HEK293 (cell line): ENCODE results near the gene FHL2.
A peak's percentile ranks its signal among the peaks of the same experiment; 100 is the strongest.

ENCODE experiments used
- CTCF ChIA-PET: fragments of 350-600 bp; formaldehyde crosslinking; extraction: SDS; loops from one replicate; lab custom pipeline; 2021; ENCODE audit warnings: antibody characterized with exemption; lab: Yijun Ruan, JAX
- POLR2A ChIA-PET: fragments of 300-600 bp; formaldehyde crosslinking; extraction: SDS; loops from one replicate; lab custom pipeline; 2020; ENCODE audit warnings: antibody characterized with exemption, inconsistent platforms; lab: Yijun Ruan, JAX
- H3K27ac ChIP-seq: fragments of 200-500 bp; sonication (Bioruptor generic); 2 replicates; pipeline ENCODE4 v1.5.1; 2014; ENCODE audit warnings: low read depth, low read length, control low read depth, inconsistent platforms; ENCODE audit errors: extremely low read depth
- H3K36me3 ChIP-seq, 2 experiments: fragments of 200-500 bp in 1 of 2; sonication (Bioruptor generic) in 1 of 2; 1 replicate in 1 of 2; 2 replicates in 1 of 2; pipeline ENCODE4 v1.5.1; 2014 to 2017; ENCODE audit warnings: inconsistent platforms in 2 of 2, low read length in 2 of 2; ENCODE audit not compliant: control insufficient read depth in 2 of 2, insufficient read depth in 1 of 2
- H3K4me1 ChIP-seq: fragments of 200-500 bp; sonication (Bioruptor generic); 2 replicates; pipeline ENCODE4 v1.5.1; 2014; ENCODE audit warnings: mild to moderate bottlenecking, low read length, inconsistent platforms; ENCODE audit not compliant: control insufficient read depth, insufficient read depth
- H3K4me3 ChIP-seq: 2 replicates; pipeline ENCODE4 v1.5.1; 2011; ENCODE audit warnings: low read depth, mild to moderate bottlenecking, control low read depth, low read length, moderate library complexity
- H3K9me3 ChIP-seq: fragments of 200-500 bp; sonication (Bioruptor generic); 2 replicates; pipeline ENCODE4 v1.5.1; 2014; ENCODE audit warnings: low read depth, low read length, inconsistent platforms; ENCODE audit not compliant: control insufficient read depth, insufficient read depth
- BCL11A ChIP-seq: fragments of 450-650 bp; formaldehyde crosslinking; IDR thresholded peaks from 2 replicates; pipeline ENCODE4 v1.5.1; 2016; ENCODE audit warnings: low read depth, missing biosample characterization, missing genetic modification characterization
- FEZF1 ChIP-seq: fragments of 450-650 bp; formaldehyde crosslinking; IDR thresholded peaks from 2 replicates; pipeline ENCODE4 v1.5.1; 2016; ENCODE audit warnings: missing biosample characterization, missing genetic modification characterization
- GLI2 ChIP-seq: fragments of 450-650 bp; formaldehyde crosslinking; IDR thresholded peaks from 2 replicates; pipeline ENCODE4; 2017; ENCODE audit warnings: missing biosample characterization, missing genetic modification characterization, low read depth, borderline replicate concordance
- KLF1 ChIP-seq: fragments of 450-650 bp; formaldehyde crosslinking; IDR thresholded peaks from 2 replicates; pipeline ENCODE4 v1.5.1; 2016; ENCODE audit warnings: missing biosample characterization, missing genetic modification characterization
- KLF10 ChIP-seq: fragments of 450-650 bp; IDR thresholded peaks from 2 replicates; pipeline ENCODE4 v1.5.1; 2018; ENCODE audit warnings: missing biosample characterization, mild to moderate bottlenecking, missing genetic modification characterization
- KLF8 ChIP-seq: fragments of 450-650 bp; formaldehyde crosslinking; IDR thresholded peaks from 2 replicates; pipeline ENCODE4 v1.5.1; 2016; ENCODE audit warnings: missing biosample characterization, missing genetic modification characterization
- SCRT2 ChIP-seq: fragments of 450-650 bp; formaldehyde crosslinking; IDR thresholded peaks from 2 replicates; pipeline ENCODE4 v1.5.1; 2016; ENCODE audit warnings: missing biosample characterization, missing genetic modification characterization
- SP2 ChIP-seq: fragments of 450-650 bp; formaldehyde crosslinking; IDR thresholded peaks from 2 replicates; pipeline ENCODE4 v1.5.1; 2016; ENCODE audit warnings: missing biosample characterization, missing genetic modification characterization
- ZBTB17 ChIP-seq: fragments of 450-650 bp; formaldehyde crosslinking; IDR thresholded peaks from 2 replicates; pipeline ENCODE4 v1.5.1; 2016; ENCODE audit warnings: missing biosample characterization, missing genetic modification characterization
- ZIC2 ChIP-seq: fragments of 450-650 bp; formaldehyde crosslinking; IDR thresholded peaks from 2 replicates; pipeline ENCODE4 v1.5.1; 2016; ENCODE audit warnings: missing biosample characterization, missing genetic modification characterization
- ZNF138 ChIP-seq: fragments of 450-650 bp; formaldehyde crosslinking; IDR thresholded peaks from 2 replicates; pipeline ENCODE4 v1.5.1; 2016; ENCODE audit warnings: missing biosample characterization, missing genetic modification characterization, borderline replicate concordance
- ZNF211 ChIP-seq: fragments of 450-650 bp; formaldehyde crosslinking; IDR thresholded peaks from 2 replicates; pipeline ENCODE4 v1.5.1; 2016; ENCODE audit warnings: low read depth, missing biosample characterization, missing genetic modification characterization
- ZNF214 ChIP-seq: fragments of 450-650 bp; formaldehyde crosslinking; IDR thresholded peaks from 2 replicates; pipeline ENCODE4 v1.5.1; 2017; ENCODE audit warnings: missing biosample characterization, mild to moderate bottlenecking, missing genetic modification characterization, borderline replicate concordance
- ZNF311 ChIP-seq: fragments of 450-650 bp; formaldehyde crosslinking; IDR thresholded peaks from 2 replicates; pipeline ENCODE4 v1.5.1; 2017; ENCODE audit warnings: missing biosample characterization, missing genetic modification characterization, borderline replicate concordance
- ZNF501 ChIP-seq: fragments of 450-650 bp; formaldehyde crosslinking; IDR thresholded peaks from 2 replicates; pipeline ENCODE4 v1.5.1; 2016; ENCODE audit warnings: missing biosample characterization, missing genetic modification characterization
- ZNF514 ChIP-seq: fragments of 450-650 bp; formaldehyde crosslinking; IDR thresholded peaks from 2 replicates; pipeline ENCODE4 v1.5.1; 2016; ENCODE audit warnings: missing biosample characterization, missing genetic modification characterization
- ZNF530 ChIP-seq: fragments of 450-650 bp; formaldehyde crosslinking; IDR thresholded peaks from 2 replicates; pipeline ENCODE4 v1.5.1; 2016; ENCODE audit warnings: low read depth, missing biosample characterization, missing genetic modification characterization
- ZNF623 ChIP-seq: fragments of 450-650 bp; formaldehyde crosslinking; IDR thresholded peaks from 2 replicates; pipeline ENCODE4 v1.5.1; 2016; ENCODE audit warnings: missing biosample characterization, missing genetic modification characterization
- ZNF629 ChIP-seq: fragments of 450-650 bp; formaldehyde crosslinking; IDR thresholded peaks from 2 replicates; pipeline ENCODE4 v1.5.1; 2017; ENCODE audit warnings: missing biosample characterization, missing genetic modification characterization
- ZNF701 ChIP-seq: fragments of 450-650 bp; formaldehyde crosslinking; IDR thresholded peaks from 2 replicates; pipeline ENCODE4 v1.5.1; 2016; ENCODE audit warnings: missing biosample characterization, missing genetic modification characterization
- ZNF830 ChIP-seq: fragments of 450-650 bp; IDR thresholded peaks from 2 replicates; pipeline ENCODE4 v1.5.0; 2018; ENCODE audit warnings: missing biosample characterization, missing genetic modification characterization, low read depth, mild to moderate bottlenecking, moderate library complexity
- ZNF837 ChIP-seq: fragments of 450-650 bp; formaldehyde crosslinking; IDR thresholded peaks from 2 replicates; pipeline ENCODE4 v1.5.1; 2016; ENCODE audit warnings: missing biosample characterization, missing genetic modification characterization
- ZNF843 ChIP-seq: fragments of 450-650 bp; formaldehyde crosslinking; IDR thresholded peaks from 2 replicates; pipeline ENCODE4 v1.5.1; 2016; ENCODE audit warnings: missing biosample characterization, missing genetic modification characterization
- TF ChIP-seq, protein P1 (sequence below): fragments of 450-650 bp; IDR thresholded peaks from 2 replicates; pipeline ENCODE4 v1.5.1; 2018; ENCODE audit warnings: missing biosample characterization, missing genetic modification characterization
- TF ChIP-seq, protein P2 (sequence below): fragments of 450-650 bp; formaldehyde crosslinking; IDR thresholded peaks from 2 replicates; pipeline ENCODE4 v1.5.1; 2017; ENCODE audit warnings: missing biosample characterization, missing genetic modification characterization
- TF ChIP-seq, protein P3 (sequence below): fragments of 450-650 bp; formaldehyde crosslinking; IDR thresholded peaks from 2 replicates; pipeline ENCODE4 v1.5.1; 2016; ENCODE audit warnings: missing biosample characterization, missing genetic modification characterization
- TF ChIP-seq, protein P4 (sequence below): IDR thresholded peaks from 2 replicates; pipeline ENCODE4 v1.6.1; 2011; ENCODE audit warnings: mild to moderate bottlenecking, low read depth, low read length, borderline replicate concordance

The FHL2 gene

DNA sequence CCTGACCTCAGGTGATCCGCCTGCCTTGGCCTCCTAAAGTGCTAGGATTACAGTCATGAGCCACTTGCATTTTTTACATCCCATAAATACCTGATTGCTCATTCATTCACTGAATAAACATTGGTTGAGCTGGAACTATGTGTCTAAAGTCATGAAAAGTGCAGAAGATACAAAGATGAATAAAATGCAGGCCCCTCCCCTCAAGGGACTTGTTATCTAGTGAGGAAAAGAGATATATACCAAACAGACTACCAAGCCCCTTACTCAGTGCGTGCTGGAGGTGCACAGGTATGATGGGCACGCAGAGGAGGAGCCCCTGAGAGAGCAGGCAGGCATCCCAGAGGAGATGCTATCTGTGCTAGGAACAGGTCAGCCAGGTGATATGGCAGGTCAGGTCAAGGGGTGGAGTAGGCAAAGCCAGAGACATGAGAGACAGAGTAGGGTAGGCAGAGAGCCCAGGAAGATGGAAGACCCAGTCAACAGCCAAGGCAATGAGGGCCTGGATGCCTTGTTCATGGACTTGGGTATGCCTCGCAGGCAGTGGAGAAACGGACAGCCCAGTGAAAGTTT is 7.7 kb downstream of the FHL2 start:
- TF ChIP-seq FEZF1 (tag by site-specific recombination): peak; percentile 56
- TF ChIP-seq BCL11A: no peak
- H3K4me3 ChIP-seq: no peak overlapping the region
- CTCF ChIA-PET: interaction anchor here (0.6 to 1.3 kb wide), 3 partner anchors 13 to 806 kb away, joined by 3 to 5 read pairs (median 4); no protein-coding TSS in a partner anchor
- H3K27ac ChIP-seq: no peak overlapping the region
- H3K4me1 ChIP-seq: peaks cover 8% of the 10 kb centered on the region
- POLR2A ChIA-PET: interaction anchor here (0.8 to 3.2 kb wide), 2 partner anchors 8 to 13 kb away, joined by 3 to 9 read pairs; partner anchors contain the start of gene FHL2
- peaks cover 1 to 30% of the 10 kb centered on the region in 2 experiments; a peak in 2 of 3 replicates for H3K36me3 ChIP-seq
- H3K9me3 ChIP-seq: no peaks in the 10 kb centered on the region

DNA sequence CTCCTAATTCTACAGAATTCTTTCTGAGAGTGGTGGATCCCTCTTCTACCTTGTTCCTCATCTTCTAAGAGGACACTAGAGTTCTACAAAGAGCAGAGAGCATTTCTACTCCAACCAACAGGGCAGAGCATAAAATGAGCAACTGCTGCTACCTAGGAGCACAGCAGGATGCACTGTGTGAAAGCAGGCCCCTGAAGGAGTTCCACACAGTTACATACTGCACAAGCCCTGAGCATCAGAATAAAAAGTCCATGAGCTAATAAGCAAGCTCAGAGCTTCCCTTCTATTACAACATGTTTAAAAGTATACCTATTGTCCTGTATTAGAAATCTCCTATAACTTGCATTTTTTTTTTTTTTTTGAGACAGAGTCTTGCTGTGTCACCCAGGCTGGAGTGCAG is 8.4 kb downstream of the FHL2 start:
- CTCF ChIA-PET: interaction anchor here (0.6 to 1.3 kb wide), 4 partner anchors 14 to 58 kb away, joined by 3 to 5 read pairs (median 4); no protein-coding TSS in a partner anchor
- Histone ChIP-seq H3K4me1 (peaks cover 8% of the 10 kb centered on the region), H3K4me3 (no peak overlapping the region), H3K36me3 (peaks cover 7 to 31% of the 10 kb centered on the region in 2 experiments), H3K27ac (no peak overlapping the region), H3K9me3 (no peaks in the 10 kb centered on the region)
- TF ChIP-seq ZBTB17: no peak
- TF ChIP-seq ZIC2 (tag by site-specific recombination): peak; percentile 61
- TF ChIP-seq KLF8: no peak
- TF ChIP-seq ZNF311 (tag by site-specific recombination): no peak
- peak; percentile 28; the same call in 1 of the 2 replicates for TF ChIP-seq FEZF1 (tag by site-specific recombination)
- POLR2A ChIA-PET: interaction anchor here (0.8 to 3.2 kb wide), 2 partner anchors 8 to 14 kb away, joined by 3 to 9 read pairs; partner anchors contain the start of gene FHL2

DNA sequence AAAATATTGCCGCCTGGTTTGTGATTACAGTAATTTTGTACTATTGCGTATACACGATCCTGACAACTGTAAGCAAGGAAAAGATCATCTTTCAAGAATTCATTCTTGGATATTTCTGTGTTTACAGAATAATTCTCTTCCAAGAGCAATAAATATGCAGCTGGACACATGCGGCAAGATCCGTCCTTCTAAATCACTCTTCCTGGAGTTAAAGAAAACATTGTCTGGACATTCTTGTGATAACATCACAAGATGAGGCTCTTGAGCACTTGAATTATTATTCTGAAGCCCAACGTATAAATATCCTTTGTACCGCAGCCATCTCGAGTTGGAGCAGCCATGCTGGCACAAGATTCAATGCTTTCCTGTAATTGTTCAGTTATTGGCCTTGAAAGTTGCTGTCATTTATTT is 9.9 kb downstream of the FHL2 start:
- H3K9me3 ChIP-seq: no peaks in the 10 kb centered on the region
- CTCF ChIA-PET: interaction anchor here (0.9 kb wide), 1 partner anchor 20 kb away, joined by 6 read pairs; no protein-coding TSS in a partner anchor
- POLR2A ChIA-PET: interaction anchor here (2.1 to 3.2 kb wide), 2 partner anchors 10 to 15 kb away, joined by 9 to 11 read pairs; partner anchors contain the start of gene FHL2
- peaks cover 8% of the 10 kb centered on the region for H3K4me1 ChIP-seq
- peak overlapping the region; percentile 39; the same call in 1 of the 2 replicates for H3K27ac ChIP-seq
- H3K36me3 ChIP-seq: peaks cover 10 to 39% of the 10 kb centered on the region in 2 experiments
- no peak overlapping the region for H3K4me3 ChIP-seq
- TF ChIP-seq ZNF214 (tag by site-specific recombination) (no peak), KLF1 (tag by site-specific recombination) (no peak), ZNF623 (tag by site-specific recombination) (no peak), SP2 (tag by site-specific recombination) (no peak), ZNF138 (tag by site-specific recombination) (no peak), ZNF629 (tag by site-specific recombination) (peak; percentile 77), ZNF211 (tag by site-specific recombination) (no peak), ZNF530 (tag by site-specific recombination) (no peak), KLF10 (tag by site-specific recombination) (peak; percentile 25; the same call in 1 of the 2 replicates), GLI2 (0 out of 2 replicates have a peak, but pooled peaks have one; percentile 66), ZNF501 (tag by site-specific recombination) (no peak), ZNF837 (tag by site-specific recombination) (no peak), ZNF843 (peak; percentile 83), ZNF701 (no peak), ZNF830 (tag by site-specific recombination) (no peak), SCRT2 (no peak), ZNF514 (tag by site-specific recombination) (no peak)
- TF ChIP-seq, protein P1, sequence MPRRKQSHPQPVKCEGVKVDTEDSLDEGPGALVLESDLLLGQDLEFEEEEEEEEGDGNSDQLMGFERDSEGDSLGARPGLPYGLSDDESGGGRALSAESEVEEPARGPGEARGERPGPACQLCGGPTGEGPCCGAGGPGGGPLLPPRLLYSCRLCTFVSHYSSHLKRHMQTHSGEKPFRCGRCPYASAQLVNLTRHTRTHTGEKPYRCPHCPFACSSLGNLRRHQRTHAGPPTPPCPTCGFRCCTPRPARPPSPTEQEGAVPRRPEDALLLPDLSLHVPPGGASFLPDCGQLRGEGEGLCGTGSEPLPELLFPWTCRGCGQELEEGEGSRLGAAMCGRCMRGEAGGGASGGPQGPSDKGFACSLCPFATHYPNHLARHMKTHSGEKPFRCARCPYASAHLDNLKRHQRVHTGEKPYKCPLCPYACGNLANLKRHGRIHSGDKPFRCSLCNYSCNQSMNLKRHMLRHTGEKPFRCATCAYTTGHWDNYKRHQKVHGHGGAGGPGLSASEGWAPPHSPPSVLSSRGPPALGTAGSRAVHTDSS: no peak
- TF ChIP-seq, protein P2, sequence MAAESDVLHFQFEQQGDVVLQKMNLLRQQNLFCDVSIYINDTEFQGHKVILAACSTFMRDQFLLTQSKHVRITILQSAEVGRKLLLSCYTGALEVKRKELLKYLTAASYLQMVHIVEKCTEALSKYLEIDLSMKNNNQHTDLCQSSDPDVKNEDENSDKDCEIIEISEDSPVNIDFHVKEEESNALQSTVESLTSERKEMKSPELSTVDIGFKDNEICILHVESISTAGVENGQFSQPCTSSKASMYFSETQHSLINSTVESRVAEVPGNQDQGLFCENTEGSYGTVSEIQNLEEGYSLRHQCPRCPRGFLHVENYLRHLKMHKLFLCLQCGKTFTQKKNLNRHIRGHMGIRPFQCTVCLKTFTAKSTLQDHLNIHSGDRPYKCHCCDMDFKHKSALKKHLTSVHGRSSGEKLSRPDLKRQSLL (tag by site-specific recombination): no peak
- TF ChIP-seq, protein P3, sequence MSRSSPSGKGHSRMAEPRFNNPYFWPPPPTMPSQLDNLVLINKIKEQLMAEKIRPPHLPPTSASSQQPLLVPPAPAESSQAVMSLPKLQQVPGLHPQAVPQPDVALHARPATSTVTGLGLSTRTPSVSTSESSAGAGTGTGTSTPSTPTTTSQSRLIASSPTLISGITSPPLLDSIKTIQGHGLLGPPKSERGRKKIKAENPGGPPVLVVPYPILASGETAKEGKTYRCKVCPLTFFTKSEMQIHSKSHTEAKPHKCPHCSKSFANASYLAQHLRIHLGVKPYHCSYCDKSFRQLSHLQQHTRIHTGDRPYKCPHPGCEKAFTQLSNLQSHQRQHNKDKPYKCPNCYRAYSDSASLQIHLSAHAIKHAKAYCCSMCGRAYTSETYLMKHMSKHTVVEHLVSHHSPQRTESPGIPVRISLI (tag by site-specific recombination): no peak
- TF ChIP-seq, protein P4, sequence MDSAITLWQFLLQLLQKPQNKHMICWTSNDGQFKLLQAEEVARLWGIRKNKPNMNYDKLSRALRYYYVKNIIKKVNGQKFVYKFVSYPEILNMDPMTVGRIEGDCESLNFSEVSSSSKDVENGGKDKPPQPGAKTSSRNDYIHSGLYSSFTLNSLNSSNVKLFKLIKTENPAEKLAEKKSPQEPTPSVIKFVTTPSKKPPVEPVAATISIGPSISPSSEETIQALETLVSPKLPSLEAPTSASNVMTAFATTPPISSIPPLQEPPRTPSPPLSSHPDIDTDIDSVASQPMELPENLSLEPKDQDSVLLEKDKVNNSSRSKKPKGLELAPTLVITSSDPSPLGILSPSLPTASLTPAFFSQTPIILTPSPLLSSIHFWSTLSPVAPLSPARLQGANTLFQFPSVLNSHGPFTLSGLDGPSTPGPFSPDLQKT: no peak
